ENCODE results near the gene TCEAL4.

The TCEAL4 gene

DNA sequence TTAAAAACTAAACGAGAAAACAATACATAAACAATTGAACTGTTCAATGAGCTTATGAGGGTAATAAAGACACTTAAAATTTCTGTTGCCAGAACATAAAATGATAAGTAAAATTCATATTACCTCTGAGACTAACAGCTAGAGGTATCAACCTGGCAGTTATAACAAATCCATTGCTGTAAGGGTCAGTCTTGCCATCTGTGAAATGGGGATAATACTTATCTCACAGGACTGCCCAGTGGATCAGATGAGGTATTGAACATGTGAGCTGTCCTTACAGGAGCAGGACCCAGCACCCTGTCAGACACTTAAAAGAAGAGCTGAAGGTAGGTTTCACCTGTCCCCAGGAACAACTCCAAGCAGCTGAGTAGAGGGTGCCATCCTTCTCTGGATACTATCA lies 25.0 kb downstream of the TCEAL4 start:
- TF ChIP-seq, protein P1, sequence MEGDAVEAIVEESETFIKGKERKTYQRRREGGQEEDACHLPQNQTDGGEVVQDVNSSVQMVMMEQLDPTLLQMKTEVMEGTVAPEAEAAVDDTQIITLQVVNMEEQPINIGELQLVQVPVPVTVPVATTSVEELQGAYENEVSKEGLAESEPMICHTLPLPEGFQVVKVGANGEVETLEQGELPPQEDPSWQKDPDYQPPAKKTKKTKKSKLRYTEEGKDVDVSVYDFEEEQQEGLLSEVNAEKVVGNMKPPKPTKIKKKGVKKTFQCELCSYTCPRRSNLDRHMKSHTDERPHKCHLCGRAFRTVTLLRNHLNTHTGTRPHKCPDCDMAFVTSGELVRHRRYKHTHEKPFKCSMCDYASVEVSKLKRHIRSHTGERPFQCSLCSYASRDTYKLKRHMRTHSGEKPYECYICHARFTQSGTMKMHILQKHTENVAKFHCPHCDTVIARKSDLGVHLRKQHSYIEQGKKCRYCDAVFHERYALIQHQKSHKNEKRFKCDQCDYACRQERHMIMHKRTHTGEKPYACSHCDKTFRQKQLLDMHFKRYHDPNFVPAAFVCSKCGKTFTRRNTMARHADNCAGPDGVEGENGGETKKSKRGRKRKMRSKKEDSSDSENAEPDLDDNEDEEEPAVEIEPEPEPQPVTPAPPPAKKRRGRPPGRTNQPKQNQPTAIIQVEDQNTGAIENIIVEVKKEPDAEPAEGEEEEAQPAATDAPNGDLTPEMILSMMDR (IDR thresholded peaks at IDR 0.05; ENCODE audit: control extremely low read depth, extremely low read depth, low read depth, missing control alignments): no peak
- DNase-seq (ENCODE audit: extremely low spot score): no peak
- CTCF ChIA-PET: no interaction called here
- POLR2A ChIA-PET: no interaction called here

DNA sequence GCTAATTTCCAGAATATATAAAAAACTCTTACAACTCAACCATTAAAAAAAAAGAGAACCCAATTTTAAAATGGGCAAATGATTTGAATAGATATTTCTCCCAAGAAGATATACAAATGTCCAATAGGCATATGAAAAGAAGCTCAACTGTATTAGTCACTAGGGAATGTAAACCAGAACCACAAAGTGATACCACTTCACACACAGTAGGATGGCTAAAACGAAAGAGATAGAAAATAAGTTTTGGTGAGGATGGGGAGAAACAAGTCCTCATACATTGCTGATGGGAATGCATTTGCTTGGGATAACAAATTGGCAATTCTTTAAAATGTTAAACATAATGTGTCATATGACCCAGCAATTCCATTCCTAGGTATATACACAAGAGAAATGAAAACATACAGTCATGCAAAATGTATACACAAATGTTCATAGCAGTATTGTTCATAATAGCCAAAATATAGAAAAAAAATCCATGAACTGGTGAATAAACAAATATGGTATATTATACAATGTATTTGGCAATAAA lies 28.1 kb downstream of the TCEAL4 start:
- ChIA-PET POLR2A (no interaction called here), CTCF (no interaction called here)
- DNase-seq (ENCODE audit: extremely low spot score): no peak
- TF ChIP-seq, protein P1 (IDR thresholded peaks at IDR 0.05; ENCODE audit: control extremely low read depth, extremely low read depth, low read depth, missing control alignments): no peak

DNA sequence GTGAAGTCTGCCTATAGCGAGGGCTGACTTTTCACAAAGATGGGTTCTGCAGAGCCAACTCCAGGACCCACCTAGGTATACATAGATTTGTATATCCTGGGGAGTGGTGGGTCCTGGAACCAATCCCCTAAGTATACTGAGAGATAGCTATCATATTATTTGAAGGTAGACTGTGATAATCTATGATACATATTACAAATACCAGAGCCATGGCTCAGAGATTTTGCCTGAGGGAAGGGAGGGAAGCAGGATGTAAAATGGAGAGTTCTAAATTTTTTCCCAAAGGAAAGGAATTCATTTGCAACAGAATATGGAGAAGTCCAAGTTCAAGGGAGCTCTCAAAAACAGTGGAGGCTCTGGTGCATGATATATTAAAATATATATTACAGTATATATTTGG lies 29.7 kb downstream of the TCEAL4 start:
- ChIA-PET POLR2A (no interaction called here), CTCF (interaction anchor here (0.8 kb wide), 1 partner anchor 11 kb away, joined by 4 read pairs; no protein-coding TSS in a partner anchor)
- TF ChIP-seq, protein P1 (IDR thresholded peaks at IDR 0.05; ENCODE audit: control extremely low read depth, extremely low read depth, low read depth, missing control alignments): no peak
- no peak for DNase-seq (ENCODE audit: extremely low spot score)

DNA sequence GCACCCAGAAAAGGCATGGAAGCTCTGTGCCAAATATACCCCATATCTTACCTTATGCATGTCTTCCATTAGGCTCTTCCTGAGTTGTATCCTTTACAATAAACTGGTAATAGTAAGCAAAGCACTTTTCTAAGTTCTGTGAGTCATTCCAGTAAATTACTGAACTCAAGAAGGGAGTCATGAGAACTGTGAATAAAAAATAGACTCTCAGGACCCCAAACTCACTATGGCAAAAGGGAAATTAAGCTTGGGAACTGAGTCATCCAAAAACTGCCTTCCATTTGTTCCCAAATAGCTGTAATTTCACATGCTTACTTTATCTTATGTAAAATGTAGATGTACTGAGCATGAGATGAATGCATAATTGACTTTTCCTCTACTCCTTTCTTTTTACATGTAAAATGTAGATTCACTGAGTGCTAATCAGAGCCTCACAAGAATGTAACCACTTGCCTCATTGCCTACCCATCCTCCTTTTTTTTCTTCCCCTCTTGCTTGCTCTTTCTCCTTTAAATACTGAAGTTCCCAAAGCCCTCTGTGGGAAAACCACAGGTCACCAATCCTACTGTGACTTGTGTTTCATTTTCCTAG lies 30.6 kb downstream of the TCEAL4 start:
- ChIA-PET POLR2A (no interaction called here), CTCF (interaction anchor here (0.8 kb wide), 1 partner anchor 10 kb away, joined by 4 read pairs; no protein-coding TSS in a partner anchor)
- TF ChIP-seq, protein P1 (IDR thresholded peaks at IDR 0.05; ENCODE audit: control extremely low read depth, extremely low read depth, low read depth, missing control alignments): no peak
- DNase-seq (ENCODE audit: extremely low spot score): no peak

DNA sequence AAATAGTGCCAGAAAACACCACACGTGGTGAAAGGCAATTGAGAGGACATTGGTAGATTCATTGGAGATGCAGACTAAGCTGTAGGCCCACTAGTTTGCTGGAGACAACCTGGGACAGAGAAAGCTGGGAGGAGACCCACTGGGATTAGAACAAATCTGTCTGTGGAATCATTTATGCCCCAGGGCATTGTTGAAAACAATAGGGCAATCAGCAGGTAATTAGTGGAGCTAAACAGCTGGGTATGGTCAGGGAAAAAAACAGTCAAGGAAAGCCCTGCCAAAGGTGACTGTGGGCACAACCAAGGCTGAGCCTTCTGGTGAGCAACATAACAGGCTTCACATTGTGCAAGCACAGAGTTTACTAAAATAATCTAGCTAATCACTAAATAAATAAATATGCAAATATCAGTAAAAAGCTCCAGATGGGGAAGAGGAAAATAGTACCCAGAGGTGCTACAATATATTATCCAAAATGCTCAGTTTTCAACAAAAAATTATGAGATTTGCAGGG lies 31.4 kb downstream of the TCEAL4 start:
- CTCF ChIA-PET: interaction anchor here (0.8 kb wide), 1 partner anchor 9 kb away, joined by 3 read pairs; no protein-coding TSS in a partner anchor
- POLR2A ChIA-PET: interaction anchor here (1.5 kb wide), 1 partner anchor 9 kb away, joined by 3 read pairs; the partner anchor contains the start of gene TCEAL3
- TF ChIP-seq, protein P1 (IDR thresholded peaks at IDR 0.05; ENCODE audit: control extremely low read depth, extremely low read depth, low read depth, missing control alignments): no peak
- DNase-seq (ENCODE audit: extremely low spot score): no peak

DNA sequence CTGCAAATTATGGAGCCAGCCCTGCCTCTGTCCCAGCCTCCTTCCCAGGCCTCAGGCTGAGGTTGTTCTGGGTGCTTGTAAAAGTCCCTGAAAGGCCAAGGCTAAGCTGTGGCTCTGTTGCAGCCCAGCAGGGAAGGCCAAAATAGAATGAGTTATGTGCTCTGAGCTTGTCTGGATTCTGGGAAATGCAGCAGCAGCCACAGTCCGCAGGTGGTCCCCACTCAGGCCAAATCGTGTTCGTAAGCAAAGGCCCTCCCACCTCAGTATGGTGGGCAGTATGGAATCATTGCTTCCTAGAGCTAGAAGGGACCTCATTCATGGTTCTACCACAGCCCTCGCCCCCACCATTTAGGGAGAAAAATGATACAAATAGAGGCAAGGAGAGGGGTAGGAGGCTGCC lies 38.8 kb downstream of the TCEAL4 start:
- DNase-seq (ENCODE audit: extremely low spot score): no peak
- CTCF ChIA-PET: no interaction called here
- POLR2A ChIA-PET: no interaction called here
- TF ChIP-seq, protein P1 (IDR thresholded peaks at IDR 0.05; ENCODE audit: control extremely low read depth, extremely low read depth, low read depth, missing control alignments): no peak
